Germinal center (tissue), 1 donor: Measurements from ENCODE around the gene NUDT7.
A peak's percentile ranks its signal among the peaks of the same experiment; 100 is the strongest.

Source experiments
- DNase-seq: peaks from one replicate; pipeline ENCODE4 v3.0.0; 2012; ENCODE audit warnings: mixed read lengths, low spot score

The NUDT7 gene

GRCh38 chr16:77780378-77780837, 58.1 kb downstream of the NUDT7 start:
- DNase-seq: no peak

- no peak for DNase-seq
Observed at GRCh38 chr16:77781091-77781490, 58.8 kb downstream of the NUDT7 start.

GRCh38 chr16:77782694-77783093, 60.4 kb downstream of the NUDT7 start:
- no peak for DNase-seq

DNA sequence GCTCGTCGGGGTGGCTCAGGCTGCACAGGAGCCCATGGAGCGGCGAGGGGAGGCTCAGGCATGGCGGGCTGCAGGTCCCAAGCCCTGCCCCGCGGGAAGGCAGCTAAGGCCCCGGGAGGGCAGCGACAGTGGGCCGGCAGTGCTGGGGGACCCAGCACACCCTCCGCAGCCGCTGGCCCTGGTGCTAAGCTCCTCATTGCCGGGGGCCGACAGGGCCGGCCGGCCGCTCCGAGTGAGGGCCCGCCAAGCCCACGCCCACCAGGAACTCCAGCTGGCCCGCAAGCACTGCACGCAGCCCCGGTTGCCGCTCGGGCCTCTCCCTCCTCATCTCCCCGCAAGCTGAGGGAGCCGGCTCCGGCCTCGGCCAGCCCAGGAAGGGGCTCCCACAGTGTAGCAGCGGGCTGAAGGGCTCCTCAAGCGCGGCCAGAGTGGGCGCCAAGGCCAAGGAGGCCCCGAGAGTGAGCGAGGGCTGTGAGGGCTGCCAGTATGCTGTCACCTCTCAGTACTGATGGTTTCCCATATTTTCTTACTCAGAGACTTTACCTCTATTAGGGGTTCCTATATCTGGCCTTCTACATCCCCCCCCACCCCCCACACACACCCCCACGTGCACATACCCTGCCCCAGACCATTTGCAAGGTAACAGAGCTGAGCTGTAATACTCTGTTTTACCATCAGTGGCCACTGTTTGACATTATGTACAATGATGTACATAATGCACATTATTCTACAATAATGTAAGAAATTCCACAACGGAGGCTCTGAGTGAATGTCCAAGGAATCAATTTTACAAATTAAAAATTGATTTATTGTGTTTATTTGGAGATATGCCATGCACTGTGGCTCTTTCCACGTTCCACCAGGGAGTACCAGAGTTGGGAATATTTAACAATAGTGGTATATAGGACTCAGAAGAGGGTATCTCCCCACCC, 62.4 kb downstream of the NUDT7 start:
- DNase-seq: no peak

DNA sequence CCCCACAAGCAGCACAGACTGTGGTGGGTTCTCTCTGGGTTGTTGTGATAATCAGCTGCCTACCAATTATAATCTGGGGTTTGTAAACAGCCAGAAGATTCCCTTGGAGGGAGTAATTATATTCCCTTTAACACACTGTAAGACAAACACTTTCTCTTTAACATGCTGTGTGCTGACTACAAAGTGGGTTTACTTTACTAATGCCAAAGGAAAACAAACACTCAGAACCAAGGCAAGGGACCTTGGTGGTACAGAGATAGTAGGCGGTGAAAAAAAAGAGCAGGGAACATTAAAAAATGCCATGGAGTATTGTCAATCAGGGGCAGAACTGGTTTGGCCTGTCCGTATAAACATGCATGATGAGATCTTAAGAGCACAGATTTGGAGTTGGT, 63.1 kb downstream of the NUDT7 start:
- DNase-seq: no peak

DNA sequence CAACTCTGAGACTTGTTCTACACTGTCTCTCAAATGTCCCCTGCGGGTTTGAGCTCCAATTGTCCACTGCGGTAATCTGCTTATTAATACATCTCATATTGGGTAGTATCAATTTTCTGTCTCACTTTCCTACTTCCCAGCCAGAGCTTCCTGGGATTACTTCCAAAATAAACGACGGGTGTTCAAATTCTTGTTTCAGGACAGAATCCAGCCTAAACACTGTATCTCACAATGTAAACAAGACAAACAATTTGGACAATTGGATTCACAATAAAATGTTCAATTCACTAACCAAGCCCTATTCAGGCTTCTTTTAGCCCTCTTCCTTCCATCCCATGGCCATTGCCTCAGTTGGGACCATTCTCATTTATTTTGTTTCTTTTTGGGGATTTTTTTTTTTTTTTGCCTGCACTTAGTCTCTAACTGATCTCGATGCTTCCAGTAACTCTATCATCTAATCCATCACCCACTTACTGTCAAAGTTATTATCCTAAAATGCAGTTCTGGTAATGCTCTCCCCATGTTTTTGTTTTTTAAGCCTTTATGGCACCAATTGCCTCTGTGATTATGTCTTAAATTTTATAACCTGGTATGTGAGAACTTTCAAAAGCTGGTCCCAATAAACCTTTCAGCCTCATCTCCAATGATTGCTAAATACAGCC, 64.0 kb downstream of the NUDT7 start:
- no peak for DNase-seq

GRCh38 chr16:77787452-77787851, 65.1 kb downstream of the NUDT7 start:
- DNase-seq: no peak

- peak; percentile 41 for DNase-seq
Observed at GRCh38 chr16:77788181-77789084, 66.1 kb downstream of the NUDT7 start, which contains the start of gene VAT1L. Gene VAT1L (plus strand): TSS chr16:77788564. CDS start chr16:77788683, 119 bp downstream.

- DNase-seq: no peak
Observed at GRCh38 chr16:77789085-77790008, 67.0 kb downstream of the NUDT7 start.

DNA sequence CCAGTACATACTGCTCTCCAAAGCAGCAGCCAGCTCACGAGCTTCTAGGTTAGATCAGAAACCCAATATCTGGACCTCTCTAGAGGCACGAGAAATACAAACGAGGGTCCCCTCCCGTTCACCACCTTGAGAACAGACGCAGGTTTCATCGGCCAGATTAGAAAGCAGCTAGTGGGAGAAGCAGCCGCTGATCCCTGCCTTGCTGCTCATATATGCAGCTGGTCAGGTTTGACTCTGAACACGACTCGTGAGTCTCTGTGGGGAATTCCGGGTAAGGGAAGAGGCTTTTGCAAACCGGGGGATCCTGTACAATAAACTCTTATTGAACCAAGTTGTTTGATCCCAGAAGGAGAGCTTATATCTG, 67.7 kb downstream of the NUDT7 start:
- no peak for DNase-seq

DNA sequence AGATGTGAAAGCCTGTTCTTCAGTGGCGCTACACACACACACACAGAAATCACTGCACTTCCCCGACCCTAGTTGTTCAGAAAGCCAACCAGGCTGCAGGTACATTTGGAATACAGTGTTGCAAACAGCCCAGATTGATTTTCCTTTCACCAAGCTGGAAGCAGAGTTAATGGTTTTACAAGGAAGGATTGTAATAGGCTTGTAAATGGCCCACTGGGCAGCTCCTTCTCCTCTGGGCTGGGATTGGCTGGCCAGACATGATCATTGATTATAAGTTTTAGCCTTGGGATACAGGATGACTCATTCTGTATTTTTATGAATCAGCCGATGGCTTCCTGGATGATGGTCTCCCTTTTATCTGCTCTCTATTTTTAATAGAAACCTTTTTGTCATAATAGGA, 68.6 kb downstream of the NUDT7 start:
- DNase-seq: no peak
